Fibroblast of lung (primary cell): ENCODE results near the gene M6PR. TPM values are rescaled to one million over a fixed set of nuclear protein-coding genes. Genes with fewer than 3 reads are reported as not detected.
"Not testable (repeated sequence)": the region's sequence is repeated elsewhere in the genome, so short reads cannot be mapped to it uniquely, and the experiment has no call there.

Experiments used
- DNase-seq, 2 donors: peaks; one replicate each; pipeline versions ENCODE4 v3.0.0 to v3.0.0-alpha.2; 2010; ENCODE audit warnings: low read depth in 2 of 2
- H2AFZ ChIP-seq: 2 replicates; pipeline ENCODE4 v1.5.1; 2012; ENCODE audit warnings: low read length, control low read depth, inconsistent platforms
- H3K27ac ChIP-seq: 2 replicates; pipeline ENCODE4 v1.5.1; 2011; ENCODE audit warnings: low read length, control low read depth; ENCODE audit not compliant: insufficient read depth
- H3K27me3 ChIP-seq: 2 replicates; pipeline ENCODE4 v1.5.1; 2011; ENCODE audit warnings: mild to moderate bottlenecking, low read length; ENCODE audit not compliant: control insufficient read depth, insufficient read depth
- H3K36me3 ChIP-seq: 2 replicates; pipeline ENCODE4 v1.5.1; 2011; ENCODE audit warnings: low read length; ENCODE audit not compliant: control insufficient read depth, insufficient read depth
- H3K4me1 ChIP-seq: 2 replicates; pipeline ENCODE4 v1.5.1; 2011; ENCODE audit warnings: low read length; ENCODE audit not compliant: control insufficient read depth, insufficient read depth; ENCODE audit errors: extremely low read depth
- H3K4me2 ChIP-seq: 2 replicates; pipeline ENCODE4 v1.5.1; 2011; ENCODE audit warnings: low read length, control low read depth; ENCODE audit not compliant: insufficient read depth; ENCODE audit errors: extremely low read depth
- H3K4me3 ChIP-seq, 4 experiments: fragments of 200-600 bp in 1 of 4; sonication (generic) in 1 of 4; replicated peaks in 1 of 4; 2 replicates each; pipeline ENCODE4 v1.5.1; 2011 to 2016; ENCODE audit warnings: low read length in 4 of 4, low read depth in 3 of 4, mild to moderate bottlenecking in 3 of 4, control low read depth in 2 of 4, inconsistent platforms in 1 of 4, mixed read lengths in 1 of 4; ENCODE audit not compliant: insufficient read depth in 1 of 4; ENCODE audit errors: control extremely low read depth in 1 of 4
- H3K79me2 ChIP-seq: 2 replicates; pipeline ENCODE4 v1.5.1; 2012; ENCODE audit warnings: mild to moderate bottlenecking, low read length, inconsistent platforms; ENCODE audit not compliant: control insufficient read depth, insufficient read depth
- H3K9ac ChIP-seq: 2 replicates; pipeline ENCODE4 v1.5.1; 2011; ENCODE audit warnings: mild to moderate bottlenecking, low read length, control low read depth; ENCODE audit not compliant: insufficient read depth
- H3K9me3 ChIP-seq: 2 replicates; pipeline ENCODE4 v1.5.1; 2012; ENCODE audit warnings: low read depth, low read length; ENCODE audit not compliant: control insufficient read depth, insufficient read depth
- H4K20me1 ChIP-seq: 2 replicates; pipeline ENCODE4 v1.5.1; 2011; ENCODE audit warnings: low read length; ENCODE audit not compliant: control insufficient read depth, insufficient read depth; ENCODE audit errors: extremely low read depth
- EZH2 ChIP-seq: IDR thresholded peaks from 2 replicates; pipeline ENCODE4 v1.5.1; 2012; ENCODE audit warnings: low read length, control low read depth, mild to moderate bottlenecking; ENCODE audit errors: missing control alignments
- polyA plus RNA-seq, 2 donors: library from polyadenylated mRNA; depleted of rRNA in 1 of 2; stranded (reverse) in 1 of 2; unstranded in 1 of 2; fragments of >200 nt; gene quantifications; 2 replicates each; pipeline ENCODE4 v1.2.1, GENCODE V29; 2011 to 2012; ENCODE audit warnings: missing spikeins in 1 of 2
- total RNA-seq: library from RNA; depleted of rRNA; stranded (reverse); fragments of >200 nt; gene quantifications from 2 replicates; pipeline ENCODE4 v1.2.1, GENCODE V29; 2014
- TF ChIP-seq, protein P1 (sequence below), 2 donors: IDR thresholded peaks in 1 of 2; conservative IDR thresholded peaks in 1 of 2; 1 replicate in 1 of 2; 2 replicates in 1 of 2; pipeline ENCODE4 v1.5.1; 2011 to 2012; ENCODE audit warnings: low read length in 2 of 2, control low read depth in 1 of 2, inconsistent platforms in 1 of 2, low read depth in 1 of 2, mild to moderate bottlenecking in 1 of 2

M6PR gene
- total and polyA plus RNA-seq, 2 donors (not counting 1 experiment from before 2014, with no cell fraction given), result 102 to 292 TPM

DNA sequence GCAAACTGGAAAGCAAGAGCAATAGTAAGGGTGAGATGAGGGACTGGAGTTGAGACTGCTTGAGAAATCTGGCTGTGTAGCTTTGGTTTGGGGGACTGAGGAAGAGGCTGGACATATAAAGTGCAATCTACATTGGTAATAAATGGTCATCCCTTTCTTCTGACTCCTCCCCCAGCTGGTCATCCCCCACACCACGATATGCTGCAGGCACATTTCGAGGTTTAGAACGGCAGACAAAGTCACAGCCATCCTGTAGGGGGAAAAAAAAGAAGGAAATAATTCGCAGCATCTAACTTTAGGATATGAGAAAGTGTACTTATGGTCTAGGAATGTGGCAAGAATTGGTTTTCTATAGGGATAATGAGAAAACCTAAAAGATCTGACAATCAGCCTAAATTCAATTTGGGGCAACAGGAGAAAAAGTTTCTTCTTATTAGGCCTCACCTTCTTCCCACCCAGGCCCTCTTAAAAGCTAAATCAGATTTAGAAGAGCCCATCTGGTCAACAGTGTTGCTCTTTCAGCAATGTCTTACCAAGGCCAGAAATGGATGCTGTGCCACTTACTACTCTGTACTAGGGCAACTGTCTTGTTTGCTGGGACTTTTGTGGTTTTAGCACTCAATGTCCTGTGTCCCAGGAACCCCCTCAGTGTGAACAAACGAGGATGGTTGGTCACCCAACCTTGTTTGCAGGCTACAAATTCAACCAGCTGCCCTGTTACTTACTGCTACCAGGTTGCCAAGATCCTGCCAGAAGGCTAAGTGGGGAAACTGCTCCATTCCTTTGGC, 7.6 kb downstream of the M6PR start:
- Histone ChIP-seq H3K4me3 (no peak overlapping the region), H3K36me3 (peaks cover 21% of the 10 kb centered on the region), H3K79me2 (peaks cover 13% of the 10 kb centered on the region), H3K9me3 (no peaks in the 10 kb centered on the region), H3K4me1 (no peaks in the 10 kb centered on the region), H3K27ac (no peak overlapping the region), H2AFZ (no peak overlapping the region), H4K20me1 (no peaks in the 10 kb centered on the region), H3K9ac (no peak overlapping the region), H3K4me2 (no peak overlapping the region), H3K27me3 (no peaks in the 10 kb centered on the region)
- TF ChIP-seq EZH2, result no peak
- TF ChIP-seq, protein P1, sequence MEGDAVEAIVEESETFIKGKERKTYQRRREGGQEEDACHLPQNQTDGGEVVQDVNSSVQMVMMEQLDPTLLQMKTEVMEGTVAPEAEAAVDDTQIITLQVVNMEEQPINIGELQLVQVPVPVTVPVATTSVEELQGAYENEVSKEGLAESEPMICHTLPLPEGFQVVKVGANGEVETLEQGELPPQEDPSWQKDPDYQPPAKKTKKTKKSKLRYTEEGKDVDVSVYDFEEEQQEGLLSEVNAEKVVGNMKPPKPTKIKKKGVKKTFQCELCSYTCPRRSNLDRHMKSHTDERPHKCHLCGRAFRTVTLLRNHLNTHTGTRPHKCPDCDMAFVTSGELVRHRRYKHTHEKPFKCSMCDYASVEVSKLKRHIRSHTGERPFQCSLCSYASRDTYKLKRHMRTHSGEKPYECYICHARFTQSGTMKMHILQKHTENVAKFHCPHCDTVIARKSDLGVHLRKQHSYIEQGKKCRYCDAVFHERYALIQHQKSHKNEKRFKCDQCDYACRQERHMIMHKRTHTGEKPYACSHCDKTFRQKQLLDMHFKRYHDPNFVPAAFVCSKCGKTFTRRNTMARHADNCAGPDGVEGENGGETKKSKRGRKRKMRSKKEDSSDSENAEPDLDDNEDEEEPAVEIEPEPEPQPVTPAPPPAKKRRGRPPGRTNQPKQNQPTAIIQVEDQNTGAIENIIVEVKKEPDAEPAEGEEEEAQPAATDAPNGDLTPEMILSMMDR (conservative IDR thresholded peaks at IDR 0.05 in 1 of 2, IDR thresholded peaks at IDR 0.05 in 1 of 2; ENCODE audit: low read depth in 1 of 2, low read length in 2 of 2), result no peak
- no peak for DNase-seq

DNA sequence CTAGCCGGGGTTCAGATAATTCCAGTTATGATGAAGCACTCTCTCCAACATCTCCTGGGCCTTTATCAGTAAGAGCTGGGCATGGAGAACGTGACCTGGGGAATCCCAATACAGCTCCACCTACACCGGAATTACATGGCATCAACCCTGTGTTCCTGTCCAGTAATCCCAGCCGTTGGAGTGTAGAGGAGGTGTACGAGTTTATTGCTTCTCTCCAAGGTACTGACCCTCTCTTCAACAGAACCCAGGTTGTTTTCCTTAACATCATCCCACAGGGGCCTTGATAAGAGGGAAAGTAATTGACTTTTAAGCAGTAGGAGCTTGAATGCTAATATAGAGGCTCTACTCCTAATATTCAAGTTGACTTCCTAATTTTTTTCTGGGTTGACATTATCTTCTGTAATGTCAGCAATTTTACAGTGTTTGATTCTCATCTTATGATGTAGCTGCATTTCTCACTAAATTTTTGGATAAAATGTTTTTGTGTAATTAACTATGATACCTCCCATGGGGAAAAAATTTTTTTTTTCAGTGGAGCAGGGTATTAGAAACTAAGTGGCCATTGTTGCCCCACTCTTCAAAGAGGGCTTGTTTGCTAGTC, 11.5 kb downstream of the M6PR start:
- not testable (repeated sequence) for H3K4me3 ChIP-seq

DNA sequence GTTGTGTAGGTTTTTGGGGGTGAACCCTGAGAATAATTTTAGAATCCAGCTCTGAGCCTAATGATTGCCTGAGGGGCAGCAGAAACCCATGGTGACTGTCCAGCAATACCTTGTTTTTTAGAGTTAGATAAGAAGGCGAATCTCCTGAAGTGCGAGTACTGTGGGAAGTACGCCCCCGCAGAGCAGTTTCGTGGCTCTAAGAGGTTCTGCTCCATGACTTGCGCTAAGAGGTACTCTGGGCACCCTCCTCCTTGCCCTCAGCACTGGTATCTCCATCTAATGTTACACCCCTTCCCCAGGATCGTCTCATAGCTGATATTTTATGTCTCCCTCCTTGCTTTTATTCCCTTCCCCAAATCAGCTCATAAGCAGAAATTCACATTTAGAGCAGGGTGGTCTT, 12.7 kb downstream of the M6PR start:
- H3K4me1 ChIP-seq, result no peaks in the 10 kb centered on the region
- H3K79me2 ChIP-seq, result no peaks in the 10 kb centered on the region
- H3K4me3 ChIP-seq, result no peak overlapping the region
- peaks cover 2% of the 10 kb centered on the region for H3K36me3 ChIP-seq
- no peaks in the 10 kb centered on the region for H3K9me3 ChIP-seq
- no peak overlapping the region for H3K9ac ChIP-seq
- H3K27me3 ChIP-seq, result no peaks in the 10 kb centered on the region
- no peak overlapping the region for H2AFZ ChIP-seq
- DNase-seq, result no peak
- no peak overlapping the region for H3K27ac ChIP-seq
- no peaks in the 10 kb centered on the region for H4K20me1 ChIP-seq
- TF ChIP-seq, protein P1 (conservative IDR thresholded peaks at IDR 0.05 in 1 of 2, IDR thresholded peaks at IDR 0.05 in 1 of 2; ENCODE audit: low read depth in 1 of 2, low read length in 2 of 2), result no peak
- TF ChIP-seq EZH2, result no peak
- no peak overlapping the region for H3K4me2 ChIP-seq

More for the DNA sequence above, 11.5 kb downstream of the M6PR start:
- not testable (repeated sequence) for H4K20me1 ChIP-seq, H3K27me3 ChIP-seq, H3K79me2 ChIP-seq, H3K9ac ChIP-seq, H3K36me3 ChIP-seq, H3K27ac ChIP-seq, H2AFZ ChIP-seq, DNase-seq, H3K9me3 ChIP-seq, H3K4me2 ChIP-seq, H3K4me1 ChIP-seq

DNA sequence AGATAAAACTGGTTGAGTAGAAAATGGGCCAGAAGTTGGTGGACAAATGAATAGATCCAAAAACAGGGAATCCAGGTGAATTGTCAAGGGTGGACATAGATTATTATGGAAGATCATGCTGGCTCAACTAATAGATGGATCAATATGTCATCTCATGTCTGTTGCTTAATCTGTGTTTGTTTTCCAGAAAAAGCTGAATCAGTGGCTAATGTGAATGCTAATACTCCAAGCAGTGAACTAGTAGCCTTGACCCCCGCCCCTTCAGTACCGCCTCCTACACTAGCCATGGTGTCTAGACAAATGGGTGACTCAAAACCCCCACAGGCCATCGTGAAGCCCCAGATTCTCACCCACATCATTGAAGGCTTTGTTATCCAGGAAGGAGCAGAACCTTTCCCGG, 15.4 kb downstream of the M6PR start:
- H3K4me3 ChIP-seq, result not testable (repeated sequence)

DNA sequence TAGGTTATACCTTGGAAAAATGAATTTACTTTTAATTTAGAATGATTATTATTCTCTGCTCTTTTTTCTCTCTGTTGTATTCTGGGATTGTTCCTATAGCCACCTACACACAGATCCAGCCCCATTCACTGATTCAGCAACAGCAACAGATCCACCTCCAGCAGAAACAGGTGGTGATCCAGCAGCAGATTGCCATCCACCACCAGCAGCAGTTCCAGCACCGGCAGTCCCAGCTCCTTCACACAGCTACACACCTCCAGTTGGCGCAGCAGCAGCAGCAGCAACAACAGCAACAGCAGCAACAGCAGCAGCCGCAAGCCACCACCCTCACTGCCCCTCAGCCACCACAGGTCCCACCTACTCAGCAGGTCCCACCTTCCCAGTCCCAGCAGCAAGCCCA, 17.0 kb downstream of the M6PR start:
- not testable (repeated sequence) for DNase-seq, H3K79me2 ChIP-seq, H3K4me3 ChIP-seq, H3K36me3 ChIP-seq, H3K27ac ChIP-seq, H4K20me1 ChIP-seq, H3K9ac ChIP-seq, H3K4me2 ChIP-seq, H3K9me3 ChIP-seq, H2AFZ ChIP-seq, H3K27me3 ChIP-seq, H3K4me1 ChIP-seq

More for the DNA sequence above, 15.4 kb downstream of the M6PR start:
- not testable (repeated sequence) for H4K20me1 ChIP-seq, DNase-seq, H3K9ac ChIP-seq, H3K4me2 ChIP-seq, H3K27ac ChIP-seq, H3K36me3 ChIP-seq, H3K9me3 ChIP-seq, H3K4me1 ChIP-seq, H3K27me3 ChIP-seq, H2AFZ ChIP-seq, H3K79me2 ChIP-seq
